ENCODE measurements around the gene PLA2G2F.

DNA sequence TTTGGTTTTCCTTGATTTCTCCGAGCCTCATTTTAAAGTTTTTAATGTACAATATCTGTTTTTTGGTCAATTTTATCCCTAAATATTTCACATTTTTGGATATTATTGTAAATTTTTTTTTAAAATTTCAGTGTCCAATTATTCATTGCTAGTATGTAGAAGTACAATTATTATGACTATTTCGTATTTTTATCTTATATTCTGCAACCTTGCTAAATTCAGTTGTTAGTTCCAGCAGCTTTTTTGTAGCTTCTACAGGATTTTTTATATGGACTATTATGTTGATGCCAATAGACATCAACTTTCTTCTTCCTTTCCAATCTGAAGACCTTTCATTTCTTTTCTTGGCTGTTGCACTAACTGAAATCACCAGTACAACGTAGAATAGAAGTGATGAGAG is 4.1 kb upstream of the PLA2G2F start:
- TF ChIP-seq, protein P1, sequence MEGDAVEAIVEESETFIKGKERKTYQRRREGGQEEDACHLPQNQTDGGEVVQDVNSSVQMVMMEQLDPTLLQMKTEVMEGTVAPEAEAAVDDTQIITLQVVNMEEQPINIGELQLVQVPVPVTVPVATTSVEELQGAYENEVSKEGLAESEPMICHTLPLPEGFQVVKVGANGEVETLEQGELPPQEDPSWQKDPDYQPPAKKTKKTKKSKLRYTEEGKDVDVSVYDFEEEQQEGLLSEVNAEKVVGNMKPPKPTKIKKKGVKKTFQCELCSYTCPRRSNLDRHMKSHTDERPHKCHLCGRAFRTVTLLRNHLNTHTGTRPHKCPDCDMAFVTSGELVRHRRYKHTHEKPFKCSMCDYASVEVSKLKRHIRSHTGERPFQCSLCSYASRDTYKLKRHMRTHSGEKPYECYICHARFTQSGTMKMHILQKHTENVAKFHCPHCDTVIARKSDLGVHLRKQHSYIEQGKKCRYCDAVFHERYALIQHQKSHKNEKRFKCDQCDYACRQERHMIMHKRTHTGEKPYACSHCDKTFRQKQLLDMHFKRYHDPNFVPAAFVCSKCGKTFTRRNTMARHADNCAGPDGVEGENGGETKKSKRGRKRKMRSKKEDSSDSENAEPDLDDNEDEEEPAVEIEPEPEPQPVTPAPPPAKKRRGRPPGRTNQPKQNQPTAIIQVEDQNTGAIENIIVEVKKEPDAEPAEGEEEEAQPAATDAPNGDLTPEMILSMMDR (IDR thresholded peaks at IDR 0.05), result no peak
- TF ChIP-seq POLR2A (IDR thresholded peaks at IDR 0.05), result no peak

Data from testis (tissue), 2 donors.